IMR-90 (cell line): ENCODE measurements around the gene ABCG8. TPM values are rescaled to one million over a fixed set of nuclear protein-coding genes. Genes with fewer than 3 reads are reported as not detected.

Experiments used
- ATAC-seq: fragments of 200-7000 bp; cut with Tn5 transposase; 2 replicates; pipeline ENCODE4 v1.9.1; 2020; ENCODE audit warnings: low read depth, mild to moderate bottlenecking, moderate library complexity
- BruUV-seq: library from RNA; stranded (reverse); fragments of 400-500 nt; replicated peaks from 2 replicates; lab custom pipeline; 2021; lab: Mats Ljungman, UMichigan
- CTCF ChIA-PET: fragments of 300-600 bp; formaldehyde crosslinking; extraction: SDS; loops from one replicate; lab custom pipeline; 2021; ENCODE audit warnings: antibody characterized with exemption; lab: Yijun Ruan, JAX
- POLR2A ChIA-PET: fragments of 300-600 bp; sonication (Branson Sonifier 250); formaldehyde crosslinking; loops from one replicate; lab custom pipeline; 2022; ENCODE audit warnings: antibody characterized with exemption; ENCODE audit not compliant: unreplicated experiment; lab: Charles Lee
- DNase-seq: peaks from one replicate; pipeline ENCODE4 v3.0.0; 2013
- H2AFZ ChIP-seq: replicated peaks from 2 replicates; pipeline ENCODE3; 2013; ENCODE audit warnings: low read length, mild to moderate bottlenecking; ENCODE audit not compliant: poor library complexity
- H2AK5ac ChIP-seq: 2 replicates; pipeline ENCODE4 v1.6.1; 2013; ENCODE audit warnings: low read depth, low read length, inconsistent platforms
- H2AK9ac ChIP-seq: replicated peaks from 2 replicates; pipeline ENCODE3; 2013; ENCODE audit warnings: mild to moderate bottlenecking, low read depth, low read length, moderate library complexity; ENCODE audit not compliant: poor library complexity
- H2BK120ac ChIP-seq: 2 replicates; pipeline ENCODE4 v1.6.1; 2013; ENCODE audit warnings: low read depth, low read length, inconsistent platforms
- H2BK15ac ChIP-seq: 3 replicates; pipeline ENCODE4 v1.6.1; 2013; ENCODE audit warnings: low read depth, low read length, inconsistent platforms
- H2BK20ac ChIP-seq: 2 replicates; pipeline ENCODE4 v1.6.1; 2013; ENCODE audit warnings: low read depth, mild to moderate bottlenecking, inconsistent platforms, low read length, moderate library complexity
- H2BK5ac ChIP-seq: 2 replicates; pipeline ENCODE4 v1.6.1; 2013; ENCODE audit warnings: mild to moderate bottlenecking, low read depth, low read length, inconsistent platforms; ENCODE audit not compliant: poor library complexity, severe bottlenecking
- H3K14ac ChIP-seq: replicated peaks from 2 replicates; pipeline ENCODE4 v1.6.1; 2013; ENCODE audit warnings: low read depth, low read length, inconsistent platforms
- H3K18ac ChIP-seq: 2 replicates; pipeline ENCODE4 v1.6.1; 2013; ENCODE audit warnings: low read depth, low read length, control low read depth
- H3K23ac ChIP-seq: 2 replicates; pipeline ENCODE4 v1.6.1; 2013; ENCODE audit warnings: low read depth, low read length, inconsistent platforms
- H3K27ac ChIP-seq: 2 replicates; pipeline ENCODE4 v1.5.1; 2013; ENCODE audit warnings: mild to moderate bottlenecking, control low read depth, low read length; ENCODE audit not compliant: insufficient read depth
- H3K27me3 ChIP-seq: 2 replicates; pipeline ENCODE4 v1.6.1; 2013; ENCODE audit warnings: low read length; ENCODE audit not compliant: control insufficient read depth, insufficient read depth
- H3K36me3 ChIP-seq: 2 replicates; pipeline ENCODE4 v1.6.1; 2013; ENCODE audit warnings: low read length, mixed read lengths; ENCODE audit not compliant: control insufficient read depth, insufficient read depth
- H3K4ac ChIP-seq: 2 replicates; pipeline ENCODE4 v1.6.1; 2013; ENCODE audit warnings: low read depth, low read length, inconsistent platforms
- H3K4me1 ChIP-seq: 2 replicates; pipeline ENCODE4 v1.6.1; 2013; ENCODE audit warnings: low read length, mixed read lengths; ENCODE audit not compliant: control insufficient read depth, insufficient read depth
- H3K4me2 ChIP-seq: 2 replicates; pipeline ENCODE4 v1.6.1; 2013; ENCODE audit warnings: low read depth, mild to moderate bottlenecking, control low read depth, low read length, moderate library complexity
- H3K4me3 ChIP-seq: 2 replicates; pipeline ENCODE4 v1.5.1; 2013; ENCODE audit warnings: low read depth, mild to moderate bottlenecking, control low read depth, low read length, moderate library complexity; ENCODE audit not compliant: insufficient read depth
- H3K56ac ChIP-seq: 2 replicates; pipeline ENCODE4 v1.6.1; 2013; ENCODE audit warnings: low read length, inconsistent platforms; ENCODE audit not compliant: insufficient read depth; ENCODE audit errors: extremely low read depth
- H3K79me1 ChIP-seq, 2 experiments: 2 replicates each; pipeline ENCODE4 v1.6.1; 2013; ENCODE audit warnings: low read length in 2 of 2, inconsistent platforms in 1 of 2, low read depth in 1 of 2
- H3K9ac ChIP-seq: 2 replicates; pipeline ENCODE4 v1.6.1; 2013; ENCODE audit warnings: low read depth, low read length, control low read depth
- H3K9me1 ChIP-seq: 2 replicates; pipeline ENCODE4 v1.6.1; 2013; ENCODE audit warnings: low read length, inconsistent platforms; ENCODE audit not compliant: insufficient read depth
- H3K9me3 ChIP-seq: 2 replicates; pipeline ENCODE4 v1.6.1; 2013; ENCODE audit warnings: low read length; ENCODE audit not compliant: control insufficient read depth, insufficient read depth
- H4K20me1 ChIP-seq: 2 replicates; pipeline ENCODE4 v1.6.1; 2013; ENCODE audit warnings: low read length, inconsistent platforms; ENCODE audit not compliant: insufficient read depth
- H4K5ac ChIP-seq: 2 replicates; pipeline ENCODE4 v1.6.1; 2013; ENCODE audit warnings: mild to moderate bottlenecking, low read depth, low read length, control low read depth
- H4K8ac ChIP-seq, 2 experiments: 2 replicates each; pipeline ENCODE4 v1.6.1; 2013; ENCODE audit warnings: low read depth in 2 of 2, low read length in 2 of 2, control low read depth in 1 of 2, inconsistent platforms in 1 of 2
- H4K91ac ChIP-seq: 2 replicates; pipeline ENCODE4 v1.6.1; 2013; ENCODE audit warnings: low read depth, low read length, inconsistent platforms; ENCODE audit not compliant: insufficient read depth
- BHLHE40 ChIP-seq: fragments of 150-350 bp; IDR thresholded peaks from 2 replicates; pipeline ENCODE4 v1.6.1; 2016; ENCODE audit warnings: mild to moderate bottlenecking, low read depth, low read length
- CEBPB ChIP-seq: IDR thresholded peaks from 2 replicates; pipeline ENCODE4 v1.6.1; 2012; ENCODE audit warnings: low read depth, low read length, improper control_type of control experiment
- CHD1 ChIP-seq: IDR thresholded peaks from 2 replicates; pipeline ENCODE4 v1.6.1; 2012; ENCODE audit warnings: low read depth, low read length, improper control_type of control experiment
- FOS ChIP-seq: fragments of 150-350 bp; IDR thresholded peaks from 2 replicates; pipeline ENCODE4 v1.6.1; 2016; ENCODE audit warnings: low read depth, low read length
- MAFK ChIP-seq: IDR thresholded peaks from 2 replicates; pipeline ENCODE4 v1.6.1; 2012; ENCODE audit warnings: low read depth, low read length, improper control_type of control experiment
- MAZ ChIP-seq: IDR thresholded peaks from 2 replicates; pipeline ENCODE4 v1.6.1; 2012; ENCODE audit warnings: low read depth, mild to moderate bottlenecking, low read length, improper control_type of control experiment, moderate library complexity, borderline replicate concordance
- MXI1 ChIP-seq: IDR thresholded peaks from 2 replicates; pipeline ENCODE4 v1.6.1; 2012; ENCODE audit warnings: low read depth, mild to moderate bottlenecking, low read length, moderate library complexity, borderline replicate concordance
- NFE2L2 ChIP-seq: fragments of 150-350 bp; IDR thresholded peaks from 2 replicates; pipeline ENCODE4 v1.6.1; 2016; ENCODE audit warnings: low read depth, mild to moderate bottlenecking, low read length
- POLR2A ChIP-seq: IDR thresholded peaks from 2 replicates; pipeline ENCODE4 v1.6.1; 2012; ENCODE audit warnings: mild to moderate bottlenecking, low read depth, low read length
- RAD21 ChIP-seq: IDR thresholded peaks from 2 replicates; pipeline ENCODE4 v1.6.1; 2012; ENCODE audit warnings: low read length, improper control_type of control experiment
- RCOR1 ChIP-seq: IDR thresholded peaks from 2 replicates; pipeline ENCODE4 v1.6.1; 2012; ENCODE audit warnings: mild to moderate bottlenecking, low read length, improper control_type of control experiment; ENCODE audit not compliant: insufficient replicate concordance
- RFX5 ChIP-seq: IDR thresholded peaks from 2 replicates; pipeline ENCODE4 v1.8.0; 2012; ENCODE audit warnings: low read depth, mild to moderate bottlenecking, low read length, moderate library complexity
- SMC3 ChIP-seq: fragments of 150-350 bp; IDR thresholded peaks from 2 replicates; pipeline ENCODE4 v1.6.1; 2016; ENCODE audit warnings: low read depth, mild to moderate bottlenecking, antibody characterized with exemption, low read length, moderate library complexity
- WGBS, 2 experiments: methylation state at CpG; one replicate each; pipeline versions ENCODE4 v1.1.5 to v1.1.7; 2013; ENCODE audit warnings: missing lambda C conversion rate in 2 of 2; ENCODE audit not compliant: insufficient read length in 1 of 2; ENCODE audit errors: extremely low coverage in 2 of 2; 5-methylcytosine and 5-hydroxymethylcytosine counted together
- dilution Hi-C: fragments of 300-500 bp; cut with HindIII; formaldehyde crosslinking; loops from one replicate; pipeline ENCODE4 v1.14.3; 2018; ENCODE audit warnings: low sequenced_read_pairs; ENCODE audit not compliant: unreplicated experiment
- in situ Hi-C: fragments of 300-500 bp; cut with MboI; formaldehyde crosslinking; loops from 3 replicates; pipeline ENCODE4 v1.14.3; 2019; ENCODE audit warnings: low sequenced_read_pairs, inconsistent platforms, mixed read lengths
- intact Hi-C: fragments of 100-400 bp; cut with micrococcal nuclease; formaldehyde crosslinking; loops from 2 replicates; pipeline ENCODE4 v1.10.0; 2022
- polyA plus RNA-seq, 3 experiments: library from polyadenylated mRNA; depleted of rRNA; stranded (reverse); fragments of >200 nt; gene quantifications; 2 replicates each; pipeline ENCODE4 v1.2.3, GENCODE V29; 2012; ENCODE audit warnings: low replicate concordance in 1 of 3
- total RNA-seq: library from RNA; depleted of rRNA; stranded (reverse); fragments of >200 nt; gene quantifications from 2 replicates; pipeline ENCODE4 v1.2.3, GENCODE V29; 2012
- TF ChIP-seq, protein P1 (sequence below): fragments of 150-350 bp; IDR thresholded peaks from 2 replicates; pipeline ENCODE4 v1.6.1; 2016; ENCODE audit warnings: low read depth, mild to moderate bottlenecking, low read length, moderate library complexity, borderline replicate concordance
- TF ChIP-seq, protein P2 (sequence below): conservative IDR thresholded peaks from 2 replicates; pipeline ENCODE4 v1.5.1; 2012; ENCODE audit warnings: mild to moderate bottlenecking, low read depth, low read length, improper control_type of control experiment
- TF ChIP-seq, protein P3 (sequence below): fragments of 150-350 bp; IDR thresholded peaks from 2 replicates; pipeline ENCODE4 v1.6.1; 2017; ENCODE audit warnings: mild to moderate bottlenecking, antibody characterized with exemption, low read length, low read depth

ABCG8 gene
- total and polyA plus RNA-seq, 2 of the 4 experiments (the other 2 are of a cell fraction), result not detected

- no TSS peak for BruUV-seq
- WGBS, 2 experiments, result 74% methylated on average over 4 of the region's 7 CpGs; no CpG with 5 or more reads in 1 of the 2 experiments
- Histone ChIP-seq H3K23ac (no peak overlapping the region), H2BK120ac (no peak overlapping the region), H2AFZ (no peak overlapping the region), H2BK20ac (no peak overlapping the region), H2AK9ac (no peak overlapping the region), H3K18ac (no peak overlapping the region), H3K36me3 (peaks cover 22% of the 10 kb centered on the region), H2BK5ac (no peak overlapping the region), H3K14ac (no peak overlapping the region), H4K91ac (no peak overlapping the region), H3K4me3 (no peak overlapping the region), H3K27me3 (no peaks in the 10 kb centered on the region), H4K5ac (no peak overlapping the region), H3K9me3 (no peaks in the 10 kb centered on the region), H2AK5ac (no peak overlapping the region), H4K8ac (no peak overlapping the region), H3K4me2 (no peak overlapping the region), H3K9me1 (peaks cover 7% of the 10 kb centered on the region), H3K27ac (no peak overlapping the region), H3K4me1 (peaks cover 4% of the 10 kb centered on the region), H3K9ac (no peak overlapping the region), H3K4ac (no peak overlapping the region), H2BK15ac (no peak overlapping the region), H3K56ac (no peak overlapping the region), H3K79me1 (no peaks in the 10 kb centered on the region), H4K20me1 (no peaks in the 10 kb centered on the region)
- ATAC-seq, result no peak
- DNase-seq, result no peak
- in situ Hi-C loops (no loop called here), dilution Hi-C loops (no loop called here), intact Hi-C loops (no loop called here)
- POLR2A ChIA-PET, result no interaction called here
- TF ChIP-seq MXI1 (no peak), RFX5 (no peak), BHLHE40 (no peak), RCOR1 (no peak), POLR2A (no peak), NFE2L2 (no peak), CHD1 (no peak), MAZ (no peak), SMC3 (no peak), MAFK (no peak), RAD21 (no peak), CEBPB (no peak), FOS (no peak)
- TF ChIP-seq, protein P1, sequence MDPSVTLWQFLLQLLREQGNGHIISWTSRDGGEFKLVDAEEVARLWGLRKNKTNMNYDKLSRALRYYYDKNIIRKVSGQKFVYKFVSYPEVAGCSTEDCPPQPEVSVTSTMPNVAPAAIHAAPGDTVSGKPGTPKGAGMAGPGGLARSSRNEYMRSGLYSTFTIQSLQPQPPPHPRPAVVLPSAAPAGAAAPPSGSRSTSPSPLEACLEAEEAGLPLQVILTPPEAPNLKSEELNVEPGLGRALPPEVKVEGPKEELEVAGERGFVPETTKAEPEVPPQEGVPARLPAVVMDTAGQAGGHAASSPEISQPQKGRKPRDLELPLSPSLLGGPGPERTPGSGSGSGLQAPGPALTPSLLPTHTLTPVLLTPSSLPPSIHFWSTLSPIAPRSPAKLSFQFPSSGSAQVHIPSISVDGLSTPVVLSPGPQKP, result no peak
- TF ChIP-seq, protein P2, sequence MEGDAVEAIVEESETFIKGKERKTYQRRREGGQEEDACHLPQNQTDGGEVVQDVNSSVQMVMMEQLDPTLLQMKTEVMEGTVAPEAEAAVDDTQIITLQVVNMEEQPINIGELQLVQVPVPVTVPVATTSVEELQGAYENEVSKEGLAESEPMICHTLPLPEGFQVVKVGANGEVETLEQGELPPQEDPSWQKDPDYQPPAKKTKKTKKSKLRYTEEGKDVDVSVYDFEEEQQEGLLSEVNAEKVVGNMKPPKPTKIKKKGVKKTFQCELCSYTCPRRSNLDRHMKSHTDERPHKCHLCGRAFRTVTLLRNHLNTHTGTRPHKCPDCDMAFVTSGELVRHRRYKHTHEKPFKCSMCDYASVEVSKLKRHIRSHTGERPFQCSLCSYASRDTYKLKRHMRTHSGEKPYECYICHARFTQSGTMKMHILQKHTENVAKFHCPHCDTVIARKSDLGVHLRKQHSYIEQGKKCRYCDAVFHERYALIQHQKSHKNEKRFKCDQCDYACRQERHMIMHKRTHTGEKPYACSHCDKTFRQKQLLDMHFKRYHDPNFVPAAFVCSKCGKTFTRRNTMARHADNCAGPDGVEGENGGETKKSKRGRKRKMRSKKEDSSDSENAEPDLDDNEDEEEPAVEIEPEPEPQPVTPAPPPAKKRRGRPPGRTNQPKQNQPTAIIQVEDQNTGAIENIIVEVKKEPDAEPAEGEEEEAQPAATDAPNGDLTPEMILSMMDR, result no peak
- TF ChIP-seq, protein P3, sequence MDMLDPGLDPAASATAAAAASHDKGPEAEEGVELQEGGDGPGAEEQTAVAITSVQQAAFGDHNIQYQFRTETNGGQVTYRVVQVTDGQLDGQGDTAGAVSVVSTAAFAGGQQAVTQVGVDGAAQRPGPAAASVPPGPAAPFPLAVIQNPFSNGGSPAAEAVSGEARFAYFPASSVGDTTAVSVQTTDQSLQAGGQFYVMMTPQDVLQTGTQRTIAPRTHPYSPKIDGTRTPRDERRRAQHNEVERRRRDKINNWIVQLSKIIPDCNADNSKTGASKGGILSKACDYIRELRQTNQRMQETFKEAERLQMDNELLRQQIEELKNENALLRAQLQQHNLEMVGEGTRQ, result no peak
- CTCF ChIA-PET, result no interaction called here
Measured at GRCh38 chr2:43885132-43885632, 46.4 kb downstream of the ABCG8 start.
